ENCODE measurements around the gene PEX26.
"Not testable (repeated sequence)": the region's sequence is repeated elsewhere in the genome, so short reads cannot be mapped to it uniquely, and the experiment has no call there.

PEX26 gene

DNA sequence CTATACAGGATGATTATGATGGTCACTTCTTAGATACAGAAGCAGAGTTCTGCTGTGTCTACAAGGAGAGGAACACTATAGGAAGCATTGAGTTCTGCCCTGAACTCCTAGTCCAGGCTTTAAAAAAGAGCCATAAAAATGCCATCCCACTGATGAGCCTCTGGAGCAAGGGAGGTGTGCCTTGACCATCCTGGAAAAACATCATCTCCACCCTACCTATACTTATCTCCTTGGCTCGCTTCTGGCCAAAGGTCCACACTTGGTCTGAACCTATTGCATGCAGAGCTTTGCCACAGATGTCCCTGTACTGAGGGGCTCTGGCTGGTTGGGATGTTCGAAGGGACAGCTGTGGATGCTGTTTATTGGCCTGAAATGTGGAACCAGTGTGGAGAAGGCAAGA lies 4.3 kb upstream of the PEX26 start:
- H2BK12ac ChIP-seq (ENCODE audit: low read length), result no peak overlapping the region
- no peaks in the 10 kb centered on the region for H3K36me3 ChIP-seq (ENCODE audit: control insufficient read depth in 1 of 2, insufficient read depth in 2 of 2, low read length in 2 of 2)
- H3K4me1 ChIP-seq (ENCODE audit: control insufficient read depth in 1 of 2, insufficient read depth in 2 of 2, low read length in 2 of 2), result peaks cover 7 to 9% of the 10 kb centered on the region in 2 experiments
- H4K91ac ChIP-seq (ENCODE audit: low read depth, low read length), result no peak overlapping the region
- H3K79me2 ChIP-seq (ENCODE audit: control insufficient read depth, insufficient read depth, low read length, poor library complexity), result peaks cover 6% of the 10 kb centered on the region
- H3K27ac ChIP-seq (ENCODE audit: low read depth, low read length), result no peak overlapping the region
- H3K23ac ChIP-seq (ENCODE audit: low read length), result no peak overlapping the region
- H3K9me3 ChIP-seq (ENCODE audit: insufficient read depth, low read depth, low read length), result peaks cover 1% of the 10 kb centered on the region
- DNase-seq, result no peak
- H3K14ac ChIP-seq (ENCODE audit: low read length), result no peak overlapping the region
- H3K9ac ChIP-seq (ENCODE audit: low read length), result no peak overlapping the region
- peaks cover 7% of the 10 kb centered on the region for H3K79me1 ChIP-seq (ENCODE audit: low read length)
- H3K27me3 ChIP-seq (ENCODE audit: insufficient read depth, low read length), result no peaks in the 10 kb centered on the region
- H3K4me3 ChIP-seq (ENCODE audit: low read depth, low read length), result no peak overlapping the region
- no CpG with 5 or more reads among the region's 2 CpGs for WGBS (ENCODE audit: extremely low coverage, insufficient coverage, insufficient read length)
- no peak overlapping the region for H4K8ac ChIP-seq (ENCODE audit: low read depth, low read length)
- H3K4ac ChIP-seq (ENCODE audit: low read depth, low read length), result no peak overlapping the region
- no peak overlapping the region for H4K12ac ChIP-seq (ENCODE audit: low read depth, low read length)
- H3K18ac ChIP-seq (ENCODE audit: low read length), result no peak overlapping the region
- H2AK5ac ChIP-seq (ENCODE audit: low read length), result no peak overlapping the region
- H2BK120ac ChIP-seq (ENCODE audit: insufficient read depth, low read length, poor library complexity), result no peak overlapping the region
- no peak overlapping the region for H3K4me2 ChIP-seq (ENCODE audit: low read length)
- no peak overlapping the region for H2AFZ ChIP-seq (ENCODE audit: insufficient read depth, low read length, poor library complexity)
- H2BK5ac ChIP-seq (ENCODE audit: low read depth, low read length, poor library complexity), result no peak overlapping the region

DNA sequence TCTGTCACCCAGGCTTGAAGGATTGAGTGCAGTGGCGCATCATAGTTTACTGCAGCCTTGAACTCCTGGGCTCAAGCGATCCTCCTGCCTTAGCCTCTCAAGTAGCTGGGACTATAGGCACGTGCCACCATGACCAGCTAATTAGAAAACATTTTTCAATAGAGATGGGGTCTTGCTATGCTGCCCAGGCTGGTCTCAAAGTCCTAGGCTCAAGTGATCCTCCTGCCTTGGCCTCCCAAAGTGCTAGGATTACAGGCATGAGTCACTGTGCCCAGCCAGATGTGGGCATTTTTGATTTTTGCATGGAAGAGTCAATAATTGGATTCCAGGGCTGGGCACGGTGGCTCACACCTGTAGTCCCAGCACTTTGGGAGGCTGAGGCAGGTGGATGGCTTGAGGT lies 3.9 kb upstream of the PEX26 start:
- not testable (repeated sequence) for H3K27ac ChIP-seq (ENCODE audit: low read depth, low read length); H3K4ac ChIP-seq (ENCODE audit: low read depth, low read length); H2BK120ac ChIP-seq (ENCODE audit: insufficient read depth, low read length, poor library complexity); H2AFZ ChIP-seq (ENCODE audit: insufficient read depth, low read length, poor library complexity); H3K4me2 ChIP-seq (ENCODE audit: low read length); DNase-seq; H3K36me3 ChIP-seq (ENCODE audit: control insufficient read depth in 1 of 2, insufficient read depth in 2 of 2, low read length in 2 of 2); H3K79me2 ChIP-seq (ENCODE audit: control insufficient read depth, insufficient read depth, low read length, poor library complexity); H3K9me3 ChIP-seq (ENCODE audit: insufficient read depth, low read depth, low read length); H3K18ac ChIP-seq (ENCODE audit: low read length); H2BK12ac ChIP-seq (ENCODE audit: low read length); H3K9ac ChIP-seq (ENCODE audit: low read length); H3K79me1 ChIP-seq (ENCODE audit: low read length); H3K14ac ChIP-seq (ENCODE audit: low read length); H3K4me3 ChIP-seq (ENCODE audit: low read depth, low read length); H3K23ac ChIP-seq (ENCODE audit: low read length); H4K91ac ChIP-seq (ENCODE audit: low read depth, low read length); H4K12ac ChIP-seq (ENCODE audit: low read depth, low read length); H2AK5ac ChIP-seq (ENCODE audit: low read length); H3K27me3 ChIP-seq (ENCODE audit: insufficient read depth, low read length); H4K8ac ChIP-seq (ENCODE audit: low read depth, low read length); H2BK5ac ChIP-seq (ENCODE audit: low read depth, low read length, poor library complexity)
- peaks cover 10% of the 10 kb centered on the region in 2 experiments for H3K4me1 ChIP-seq (ENCODE audit: control insufficient read depth in 1 of 2, insufficient read depth in 2 of 2, low read length in 2 of 2)
- WGBS (ENCODE audit: extremely low coverage, insufficient coverage, insufficient read length), result no CpG with 5 or more reads among the region's 4 CpGs

DNA sequence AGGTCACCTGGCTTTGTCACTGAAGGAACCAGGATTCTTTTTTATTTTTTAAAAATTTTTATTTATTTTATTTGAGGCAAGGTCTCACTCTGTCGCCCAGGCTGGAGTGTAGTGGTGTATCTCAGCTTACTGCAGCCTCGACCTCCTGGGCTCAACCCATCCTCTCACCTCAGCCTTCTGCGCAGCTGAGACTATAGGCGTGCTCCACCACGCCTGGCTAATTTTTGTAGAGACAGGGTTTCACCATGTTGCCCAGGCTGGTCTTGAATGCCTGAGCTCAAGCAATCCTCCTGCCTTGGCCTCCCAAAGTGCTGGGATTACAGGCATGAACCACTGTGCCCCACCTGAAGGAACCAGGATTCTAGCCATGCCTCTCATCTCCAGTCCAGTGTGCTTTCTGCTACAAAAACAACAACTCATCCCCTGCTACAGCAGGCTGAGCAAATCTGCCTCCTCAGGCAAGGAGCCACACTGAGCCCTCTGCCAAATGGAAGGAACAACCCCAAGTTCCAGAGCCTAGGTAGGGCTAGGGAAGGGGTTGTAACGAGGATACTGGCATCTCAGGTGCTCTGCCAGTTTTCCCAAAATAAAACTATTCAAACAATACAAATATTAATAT lies 2.6 kb upstream of the PEX26 start:
- Histone ChIP-seq H3K4me3 (ENCODE audit: low read depth, low read length) (no peak overlapping the region), H3K4me2 (ENCODE audit: low read length) (no peak overlapping the region), H3K36me3 (ENCODE audit: control insufficient read depth in 1 of 2, insufficient read depth in 2 of 2, low read length in 2 of 2) (peaks cover 1 to 5% of the 10 kb centered on the region in 2 experiments)

DNA sequence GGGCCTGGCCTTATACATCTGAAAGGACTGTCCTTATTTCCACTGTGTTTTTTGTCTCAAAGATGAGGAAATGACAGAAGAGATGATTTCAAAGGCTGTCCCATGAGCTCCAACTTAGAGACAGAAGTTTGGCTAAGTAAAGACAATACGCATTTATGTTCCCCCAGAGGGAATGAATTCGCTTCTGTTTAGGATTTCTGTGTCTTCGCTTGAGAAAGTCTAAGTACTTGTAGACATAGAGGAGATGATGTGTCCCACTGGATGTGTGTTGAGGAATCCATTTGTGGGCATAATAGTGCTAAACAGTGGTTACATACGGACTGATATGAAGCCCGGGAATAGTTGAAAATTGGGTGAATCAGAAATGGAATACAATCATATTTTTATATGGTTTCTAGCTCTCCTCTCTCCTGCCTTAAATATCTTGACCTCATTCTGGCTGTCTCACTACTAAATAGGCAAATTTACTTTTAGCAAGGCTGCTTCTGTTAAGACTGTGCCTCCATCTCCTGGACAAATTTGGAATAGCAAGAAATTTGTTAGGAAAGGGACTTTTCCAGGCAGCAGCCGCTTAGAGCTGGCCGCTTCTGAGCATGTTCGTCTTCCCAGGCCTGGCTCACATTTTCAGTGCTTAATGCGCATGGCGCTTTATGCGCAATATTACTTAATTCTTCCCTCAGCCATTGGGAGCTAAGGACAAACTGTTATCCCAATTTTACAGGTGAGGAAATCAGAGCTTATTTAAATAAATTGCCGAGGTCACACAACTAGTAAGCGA lies 1.9 kb upstream of the PEX26 start:
- H3K27ac ChIP-seq (ENCODE audit: low read depth, low read length), result no peak overlapping the region
- no peak overlapping the region for H3K14ac ChIP-seq (ENCODE audit: low read length)
- no peak overlapping the region for H2BK12ac ChIP-seq (ENCODE audit: low read length)
- H3K79me1 ChIP-seq (ENCODE audit: low read length), result peaks cover 7% of the 10 kb centered on the region
- H3K4me1 ChIP-seq (ENCODE audit: control insufficient read depth in 1 of 2, insufficient read depth in 2 of 2, low read length in 2 of 2), result peaks cover 6 to 7% of the 10 kb centered on the region in 2 experiments
- DNase-seq, result peak; percentile 77 to 99
- H3K27me3 ChIP-seq (ENCODE audit: insufficient read depth, low read length), result no peaks in the 10 kb centered on the region
- no peak overlapping the region for H3K4me2 ChIP-seq (ENCODE audit: low read length)
- no peak overlapping the region for H2BK120ac ChIP-seq (ENCODE audit: insufficient read depth, low read length, poor library complexity)
- peaks cover under 1% of the 10 kb centered on the region for H3K9me3 ChIP-seq (ENCODE audit: insufficient read depth, low read depth, low read length)
- H4K91ac ChIP-seq (ENCODE audit: low read depth, low read length), result no peak overlapping the region
- H3K23ac ChIP-seq (ENCODE audit: low read length), result no peak overlapping the region
- H3K36me3 ChIP-seq (ENCODE audit: control insufficient read depth in 1 of 2, insufficient read depth in 2 of 2, low read length in 2 of 2), result peaks cover 1 to 6% of the 10 kb centered on the region in 2 experiments
- H3K79me2 ChIP-seq (ENCODE audit: control insufficient read depth, insufficient read depth, low read length, poor library complexity), result peaks cover 10% of the 10 kb centered on the region
- H4K12ac ChIP-seq (ENCODE audit: low read depth, low read length), result no peak overlapping the region
- no peak overlapping the region for H2BK5ac ChIP-seq (ENCODE audit: low read depth, low read length, poor library complexity)
- H4K8ac ChIP-seq (ENCODE audit: low read depth, low read length), result no peak overlapping the region
- H3K9ac ChIP-seq (ENCODE audit: low read length), result no peak overlapping the region
- WGBS (ENCODE audit: extremely low coverage, insufficient coverage, insufficient read length), result no CpG with 5 or more reads among the region's 13 CpGs
- H3K18ac ChIP-seq (ENCODE audit: low read length), result no peak overlapping the region
- no peak overlapping the region for H3K4me3 ChIP-seq (ENCODE audit: low read depth, low read length)
- H2AFZ ChIP-seq (ENCODE audit: insufficient read depth, low read length, poor library complexity), result no peak overlapping the region
- H2AK5ac ChIP-seq (ENCODE audit: low read length), result no peak overlapping the region
- no peak overlapping the region for H3K4ac ChIP-seq (ENCODE audit: low read depth, low read length)

More for the DNA sequence above, 2.6 kb upstream of the PEX26 start:
- no CpG with 5 or more reads among the region's 6 CpGs for WGBS (ENCODE audit: extremely low coverage, insufficient coverage, insufficient read length)
- Histone ChIP-seq H3K9me3 (ENCODE audit: insufficient read depth, low read depth, low read length) (peaks cover 1% of the 10 kb centered on the region), H4K12ac (ENCODE audit: low read depth, low read length) (no peak overlapping the region), H2AFZ (ENCODE audit: insufficient read depth, low read length, poor library complexity) (no peak overlapping the region), H3K79me1 (ENCODE audit: low read length) (peaks cover 7% of the 10 kb centered on the region), H3K79me2 (ENCODE audit: control insufficient read depth, insufficient read depth, low read length, poor library complexity) (peaks cover 10% of the 10 kb centered on the region), H2BK120ac (ENCODE audit: insufficient read depth, low read length, poor library complexity) (no peak overlapping the region), H3K18ac (ENCODE audit: low read length) (no peak overlapping the region), H3K27me3 (ENCODE audit: insufficient read depth, low read length) (no peaks in the 10 kb centered on the region), H4K8ac (ENCODE audit: low read depth, low read length) (no peak overlapping the region), H2BK5ac (ENCODE audit: low read depth, low read length, poor library complexity) (no peak overlapping the region), H4K91ac (ENCODE audit: low read depth, low read length) (no peak overlapping the region), H3K4ac (ENCODE audit: low read depth, low read length) (no peak overlapping the region), H3K4me1 (ENCODE audit: control insufficient read depth in 1 of 2, insufficient read depth in 2 of 2, low read length in 2 of 2) (peaks cover 10% of the 10 kb centered on the region in 2 experiments), H3K23ac (ENCODE audit: low read length) (no peak overlapping the region), H2BK12ac (ENCODE audit: low read length) (no peak overlapping the region), H3K14ac (ENCODE audit: low read length) (no peak overlapping the region), H3K27ac (ENCODE audit: low read depth, low read length) (no peak overlapping the region), H3K9ac (ENCODE audit: low read length) (no peak overlapping the region), H2AK5ac (ENCODE audit: low read length) (no peak overlapping the region)
- no peak for DNase-seq

Data from trophoblast cell (in vitro differentiated cells and primary cell).